GM12878 (cell line): ENCODE results near the gene C17orf50. TPM values are rescaled to one million over a fixed set of nuclear protein-coding genes. Genes with fewer than 3 reads are reported as not detected.

Experiments used
- ATAC-seq: fragments of 200-7000 bp; cut with Tn5 transposase; 3 replicates; pipeline ENCODE4 v1.9.1; 2020; ENCODE audit warnings: mild to moderate bottlenecking, moderate library complexity
- BruUV-seq: library from RNA; stranded (reverse); fragments of 400-500 nt; replicated peaks from 2 replicates; lab custom pipeline; 2021; lab: Mats Ljungman, UMichigan
- CTCF ChIA-PET: fragments of 300-600 bp; sonication (Branson Sonifier 250); formaldehyde crosslinking; extraction: SDS; loops from one replicate; lab custom pipeline; 2021; ENCODE audit warnings: inconsistent platforms; lab: Yijun Ruan, JAX
- POLR2A ChIA-PET: fragments of 350-600 bp; formaldehyde crosslinking; extraction: SDS; loops from one replicate; lab custom pipeline; 2021; ENCODE audit warnings: inconsistent platforms; lab: Charles Lee
- RAD21 ChIA-PET: fragments of 300-600 bp; sonication (Branson Sonifier 250); formaldehyde crosslinking; loops from one replicate; lab custom pipeline; 2023; ENCODE audit warnings: antibody characterized with exemption; ENCODE audit not compliant: unreplicated experiment; lab: Charles Lee
- SMC1A ChIA-PET: fragments of 300-600 bp; sonication (Branson Sonifier 250); formaldehyde crosslinking; loops from one replicate; lab custom pipeline; 2023; ENCODE audit not compliant: unreplicated experiment, uncharacterized antibody; lab: Charles Lee
- DNase-seq: peaks from one replicate; pipeline ENCODE4 v3.0.0-alpha.2; 2011; ENCODE audit warnings: low read depth, low spot score
- FAIRE-seq: peaks from 3 replicates; lab custom pipeline; 2011; peaks lifted over from hg19 to GRCh38; lab: Jason Lieb, UNC
- H2AFZ ChIP-seq: 2 replicates; pipeline ENCODE4 v1.6.0; 2011; ENCODE audit warnings: low read depth, low read length, control low read depth; ENCODE audit not compliant: control insufficient read depth
- H3K27ac ChIP-seq: 2 replicates; pipeline ENCODE4 v1.5.1; 2011; ENCODE audit warnings: control low read depth; ENCODE audit not compliant: control insufficient read depth, insufficient read depth
- H3K27me3 ChIP-seq, 2 experiments: replicated peaks in 1 of 2; 2 replicates each; pipeline versions ENCODE4 v1.6.0 to v1.6.1; 2011; ENCODE audit warnings: low read length in 1 of 2; ENCODE audit not compliant: control insufficient read depth in 2 of 2, insufficient read depth in 2 of 2
- H3K36me3 ChIP-seq, 2 experiments: 2 replicates each; pipeline ENCODE4 v1.5.1; 2011; ENCODE audit warnings: low read length in 1 of 2; ENCODE audit not compliant: control insufficient read depth in 2 of 2, insufficient read depth in 2 of 2
- H3K4me1 ChIP-seq: 2 replicates; pipeline ENCODE4 v1.6.1; 2011; ENCODE audit warnings: mild to moderate bottlenecking, low read length, moderate library complexity, mixed read lengths; ENCODE audit not compliant: control insufficient read depth, insufficient read depth
- H3K4me2 ChIP-seq: 2 replicates; pipeline ENCODE4 v1.6.0; 2011; ENCODE audit warnings: control low read depth; ENCODE audit not compliant: control insufficient read depth, insufficient read depth
- H3K4me3 ChIP-seq: fragments of 200-600 bp; sonication (generic); 2 replicates; pipeline ENCODE4 v1.5.1; 2016
- H3K79me2 ChIP-seq: 2 replicates; pipeline ENCODE4 v1.6.0; 2011; ENCODE audit warnings: low read length; ENCODE audit not compliant: control insufficient read depth, insufficient read depth
- H3K9ac ChIP-seq: 2 replicates; pipeline ENCODE4 v1.8.0; 2011; ENCODE audit warnings: low read length, control low read depth, mixed read lengths; ENCODE audit not compliant: control insufficient read depth, insufficient read depth
- H3K9me3 ChIP-seq: replicated peaks from 3 replicates; pipeline ENCODE4 v1.5.1; 2011; ENCODE audit warnings: mild to moderate bottlenecking, low read length; ENCODE audit not compliant: control insufficient read depth, insufficient read depth
- H4K20me1 ChIP-seq: 2 replicates; pipeline ENCODE4 v1.6.0; 2011; ENCODE audit not compliant: control insufficient read depth, insufficient read depth
- ASH2L ChIP-seq: fragments of 300-600, 200-600 bp; sonication (generic); IDR thresholded peaks from 2 replicates; pipeline ENCODE4 v1.6.1; 2017; ENCODE audit warnings: low read depth, mild to moderate bottlenecking, borderline replicate concordance
- CBFB ChIP-seq: IDR thresholded peaks from 2 replicates; pipeline ENCODE4 v1.6.1; 2016; ENCODE audit warnings: antibody characterized with exemption, low read depth
- MAX ChIP-seq: IDR thresholded peaks from 2 replicates; pipeline ENCODE4 v1.6.1; 2012; ENCODE audit warnings: low read depth, low read length, improper control_type of control experiment
- MEF2B ChIP-seq: fragments of 450-650 bp; IDR thresholded peaks from 2 replicates; pipeline ENCODE4 v1.6.1; 2018; ENCODE audit warnings: mild to moderate bottlenecking, moderate library complexity; ENCODE audit not compliant: partially characterized antibody, poor library complexity, severe bottlenecking
- NFIC ChIP-seq: IDR thresholded peaks from 2 replicates; pipeline ENCODE4 v1.6.1; 2012; ENCODE audit warnings: low read depth, mild to moderate bottlenecking, inconsistent platforms, low read length, moderate library complexity
- NFXL1 ChIP-seq: fragments of 450-650 bp; IDR thresholded peaks from 2 replicates; pipeline ENCODE4 v1.6.1; 2017; ENCODE audit warnings: antibody characterized with exemption, mild to moderate bottlenecking, borderline replicate concordance
- SP1 ChIP-seq: IDR thresholded peaks from one replicate; pipeline ENCODE4 v1.6.1; 2011; ENCODE audit warnings: low read depth, low read length
- STAT3 ChIP-seq: IDR thresholded peaks from 2 replicates; pipeline ENCODE4 v1.6.1; 2011; ENCODE audit warnings: low read depth, low read length, improper control_type of control experiment
- TAF1 ChIP-seq: IDR thresholded peaks from 2 replicates; pipeline ENCODE4 v1.6.1; 2011; ENCODE audit warnings: mild to moderate bottlenecking, low read depth, low read length, borderline replicate concordance
- WGBS: methylation state at CpG from one replicate; pipeline ENCODE4 v1.1.6; 2016; ENCODE audit warnings: low lambda C conversion rate; ENCODE audit not compliant: insufficient replicate concordance, insufficient coverage; ENCODE audit errors: missing lambda C conversion rate; 5-methylcytosine and 5-hydroxymethylcytosine counted together
- in situ Hi-C: fragments of 300-500 bp; cut with MboI; formaldehyde crosslinking; loops from 9 replicates; pipeline ENCODE4 v1.14.3; 2018; ENCODE audit warnings: mixed read lengths
- intact Hi-C: fragments of 100-400 bp; cut with micrococcal nuclease; formaldehyde crosslinking; loops from one replicate; pipeline ENCODE4 v1.14.2; 2022; ENCODE audit not compliant: unreplicated experiment
- polyA plus RNA-seq, 11 experiments: library from polyadenylated mRNA; depleted of rRNA in 4 of 11; unstranded in 6 of 11; stranded (reverse) in 5 of 11; fragments of >200 nt; fragmentation: Nextera tagmentation in 4 of 11; fragmentation: Illumina TruSeq in 1 of 11; extraction: Ambion mirVana in 4 of 11; extraction: Trizol in 1 of 11; gene quantifications; 1 replicate in 1 of 11; 2 replicates in 10 of 11; pipeline versions ENCODE4 v1.2.1 to v1.2.3, GENCODE V29; 2011 to 2016; ENCODE audit warnings: inconsistent platforms in 2 of 11, missing spikeins in 2 of 11, low read depth in 1 of 11
- total RNA-seq, 4 experiments: library from RNA; depleted of rRNA in 3 of 4; stranded (reverse); fragments of >200 nt in 3 of 4; fragmentation: Illumina TruSeq in 1 of 4; extraction: Trizol in 1 of 4; gene quantifications; 2 replicates each; pipeline versions ENCODE4 v1.2.1 to v1.2.3, GENCODE V29; 2013 to 2021

C17orf50 gene
- total and polyA plus RNA-seq, 10 of the 15 experiments (the other 5 are each of a cell fraction or from before 2014, with no cell fraction given) = 0.16 TPM; not detected in 9

GRCh38 chr17:35807371-35808144, 46.9 kb downstream of the C17orf50 start:
- no peak overlapping the region for H3K9ac ChIP-seq
- ATAC-seq (no peak), DNase-seq (no peak), FAIRE-seq (no peak)
- RAD21 ChIA-PET = interaction anchor here (1.5 to 3.2 kb wide), 4 partner anchors 37 to 60 kb away, joined by 3 to 50 read pairs (median 6); no protein-coding TSS in a partner anchor
- H3K9me3 ChIP-seq = no peaks in the 10 kb centered on the region
- H3K79me2 ChIP-seq = peaks cover 34% of the 10 kb centered on the region
- H2AFZ ChIP-seq = no peak overlapping the region
- POLR2A ChIA-PET = interaction anchor here (0.5 to 3.2 kb wide), 5 partner anchors 20 to 737 kb away, joined by 3 to 24 read pairs (median 4); partner anchors contain the start of gene GGNBP2
- intact Hi-C loops = loop anchor here (2.0 kb wide), 1 partner anchor 41 kb away; no protein-coding TSS in a partner anchor
- SMC1A ChIA-PET = interaction anchor here (1.4 to 3.5 kb wide), 2 partner anchors 12 to 44 kb away, joined by 5 to 33 read pairs; no protein-coding TSS in a partner anchor
- no peak overlapping the region for H3K27ac ChIP-seq
- no peaks in the 10 kb centered on the region for H3K27me3 ChIP-seq
- peaks cover 4% of the 10 kb centered on the region for H3K4me1 ChIP-seq
- BruUV-seq = no TSS peak
- H3K4me2 ChIP-seq = no peak overlapping the region
- CTCF ChIA-PET = interaction anchor here (1.2 to 11.6 kb wide), 10 partner anchors 11 to 271 kb away, joined by 4 to 220 read pairs (median 6); partner anchors contain the start of genes C17orf50 and SLFN12L
- TF ChIP-seq SP1 (no peak), NFIC (no peak), STAT3 (no peak), MAX (no peak), MEF2B (no peak), CBFB (no peak), TAF1 (no peak), NFXL1 (no peak), ASH2L (no peak)
- 84% methylated on average over 7 of the region's 7 CpGs for WGBS
- H4K20me1 ChIP-seq = peaks cover 2% of the 10 kb centered on the region; the same call in 1 of the 2 replicates
- H3K36me3 ChIP-seq = 0 out of 4 replicates have a peak, but pooled peaks cover 0 to 2% of the 10 kb centered on the region in 2 experiments
- in situ Hi-C loops = loop anchor here (5.0 kb wide), 1 partner anchor 40 kb away; no protein-coding TSS in a partner anchor
- H3K4me3 ChIP-seq = no peak overlapping the region
